ENCODE results near the gene AFF3. TPM values are rescaled to one million over a fixed set of nuclear protein-coding genes. Genes with fewer than 3 reads are reported as not detected.

The AFF3 gene
- polyA plus RNA-seq, 1 donor (not counting 4 experiments of a cell fraction or from before 2014, with no cell fraction given), result not detected

GRCh38 chr2:99864561-99865553, 277.5 kb downstream of the AFF3 start:
- H3K4me1 ChIP-seq (ENCODE audit: control insufficient read depth, extremely low read depth, insufficient read depth, low read length), result no peaks in the 10 kb centered on the region
- no peak overlapping the region for H2AFZ ChIP-seq (ENCODE audit: control insufficient read depth, low read length)
- no peaks in the 10 kb centered on the region for H3K9me3 ChIP-seq (ENCODE audit: control insufficient read depth, low read depth, low read length)
- H3K4me3 ChIP-seq (ENCODE audit: control insufficient read depth in 2 of 3, extremely low read depth in 1 of 3, insufficient read depth in 2 of 3, low read depth in 1 of 3, low read length in 3 of 3), result no peak overlapping the region
- TF ChIP-seq EZH2 (IDR thresholded peaks at IDR 0.05; ENCODE audit: low read length) (no peak), CTCF (optimal IDR thresholded peaks at IDR 0.05 in 1 of 3, IDR thresholded peaks at IDR 0.05 in 1 of 3, conservative IDR thresholded peaks at IDR 0.05 in 1 of 3; ENCODE audit: extremely low read depth in 1 of 3, insufficient read depth in 2 of 3, low read length in 3 of 3) (no peak)
- no peaks in the 10 kb centered on the region for H3K27me3 ChIP-seq (ENCODE audit: control insufficient read depth, extremely low read depth, insufficient read depth, low read length)
- dilution Hi-C loops (cut with MboI; ENCODE audit: extremely low pct_ligation_motif_present, low sequenced_read_pairs), result no loop called here
- FAIRE-seq (no peak), DNase-seq (ENCODE audit: low read depth, low spot score) (no peak)
- H3K9me1 ChIP-seq (ENCODE audit: control insufficient read depth, extremely low read depth, insufficient read depth, low read length), result no peaks in the 10 kb centered on the region
- H4K20me1 ChIP-seq (ENCODE audit: control insufficient read depth, extremely low read depth, insufficient read depth, low read length), result no peaks in the 10 kb centered on the region
- no peak overlapping the region for H3K27ac ChIP-seq (ENCODE audit: control insufficient read depth, insufficient read depth, low read length)
- H3K36me3 ChIP-seq (ENCODE audit: control insufficient read depth in 2 of 2, extremely low read depth in 1 of 2, insufficient read depth in 2 of 2, low read length in 2 of 2), result no peaks in the 10 kb centered on the region
- no peak overlapping the region for H3K9ac ChIP-seq (ENCODE audit: control insufficient read depth, extremely low read depth, insufficient read depth, low read length)
- H3K79me2 ChIP-seq (ENCODE audit: control insufficient read depth, insufficient read depth, low read length), result no peaks in the 10 kb centered on the region
- no peak overlapping the region for H3K4me2 ChIP-seq (ENCODE audit: control insufficient read depth, extremely low read depth, insufficient read depth, low read depth, low read length)

GRCh38 chr2:99863903-99864270, 278.5 kb downstream of the AFF3 start:
- Histone ChIP-seq H4K20me1 (ENCODE audit: control insufficient read depth, extremely low read depth, insufficient read depth, low read length) (no peaks in the 10 kb centered on the region), H3K9ac (ENCODE audit: control insufficient read depth, extremely low read depth, insufficient read depth, low read length) (no peak overlapping the region), H3K4me1 (ENCODE audit: control insufficient read depth, extremely low read depth, insufficient read depth, low read length) (no peaks in the 10 kb centered on the region), H3K27me3 (ENCODE audit: control insufficient read depth, extremely low read depth, insufficient read depth, low read length) (no peaks in the 10 kb centered on the region), H2AFZ (ENCODE audit: control insufficient read depth, low read length) (no peak overlapping the region), H3K9me3 (ENCODE audit: control insufficient read depth, low read depth, low read length) (no peaks in the 10 kb centered on the region), H3K79me2 (ENCODE audit: control insufficient read depth, insufficient read depth, low read length) (no peaks in the 10 kb centered on the region), H3K4me3 (ENCODE audit: control insufficient read depth in 2 of 3, extremely low read depth in 1 of 3, insufficient read depth in 2 of 3, low read depth in 1 of 3, low read length in 3 of 3) (no peak overlapping the region), H3K9me1 (ENCODE audit: control insufficient read depth, extremely low read depth, insufficient read depth, low read length) (no peaks in the 10 kb centered on the region), H3K36me3 (ENCODE audit: control insufficient read depth in 2 of 2, extremely low read depth in 1 of 2, insufficient read depth in 2 of 2, low read length in 2 of 2) (no peaks in the 10 kb centered on the region), H3K4me2 (ENCODE audit: control insufficient read depth, extremely low read depth, insufficient read depth, low read depth, low read length) (no peak overlapping the region), H3K27ac (ENCODE audit: control insufficient read depth, insufficient read depth, low read length) (no peak overlapping the region)
- FAIRE-seq, result no peak
- no peak for TF ChIP-seq EZH2 (IDR thresholded peaks at IDR 0.05; ENCODE audit: low read length)
- no peak for TF ChIP-seq CTCF (optimal IDR thresholded peaks at IDR 0.05 in 1 of 3, IDR thresholded peaks at IDR 0.05 in 1 of 3, conservative IDR thresholded peaks at IDR 0.05 in 1 of 3; ENCODE audit: extremely low read depth in 1 of 3, insufficient read depth in 2 of 3, low read length in 3 of 3)
- dilution Hi-C loops (cut with MboI; ENCODE audit: extremely low pct_ligation_motif_present, low sequenced_read_pairs), result no loop called here
- no peak for DNase-seq (ENCODE audit: low read depth, low spot score)

Measured in keratinocyte (primary cell).